SU-DHL-6 (cell line): ENCODE results near the gene CTU2.

Source experiments
- EZH2phosphoT487 ChIP-seq: fragments of 200-600 bp; sonication (generic), shearing (Covaris generic); conservative IDR thresholded peaks from 2 replicates; pipeline ENCODE4 v1.6.1; 2018; ENCODE audit warnings: mild to moderate bottlenecking, antibody characterized with exemption, low read length, moderate library complexity, mixed read lengths
- TF ChIP-seq, protein P1 (sequence below): fragments of 200-600 bp; sonication (generic); IDR thresholded peaks from one replicate; pipeline ENCODE4 v1.5.1; 2017; ENCODE audit warnings: antibody characterized with exemption, mild to moderate bottlenecking, low read length, moderate library complexity; ENCODE audit not compliant: insufficient read depth, poor library complexity, severe bottlenecking

DNA sequence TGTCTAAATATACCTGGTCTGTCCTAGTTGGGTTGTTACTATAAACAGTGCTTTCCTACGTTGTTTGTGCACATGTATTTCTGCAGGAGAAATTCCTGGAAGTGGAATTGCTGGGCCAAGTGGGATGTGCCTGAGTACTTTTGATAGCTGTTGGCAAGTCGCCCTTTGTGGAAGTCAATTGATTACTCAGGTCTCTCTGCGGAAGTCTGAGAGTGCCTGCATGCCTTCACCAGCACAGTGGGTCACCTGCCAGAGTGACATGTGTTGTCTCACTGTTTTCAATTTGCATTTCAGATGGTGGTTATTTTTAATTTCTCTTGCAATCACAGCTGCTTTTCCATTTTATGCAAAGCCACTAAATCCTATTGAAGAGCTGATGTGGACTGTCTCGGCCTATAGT lies 41.2 kb upstream of the CTU2 start:
- TF ChIP-seq, protein P1, sequence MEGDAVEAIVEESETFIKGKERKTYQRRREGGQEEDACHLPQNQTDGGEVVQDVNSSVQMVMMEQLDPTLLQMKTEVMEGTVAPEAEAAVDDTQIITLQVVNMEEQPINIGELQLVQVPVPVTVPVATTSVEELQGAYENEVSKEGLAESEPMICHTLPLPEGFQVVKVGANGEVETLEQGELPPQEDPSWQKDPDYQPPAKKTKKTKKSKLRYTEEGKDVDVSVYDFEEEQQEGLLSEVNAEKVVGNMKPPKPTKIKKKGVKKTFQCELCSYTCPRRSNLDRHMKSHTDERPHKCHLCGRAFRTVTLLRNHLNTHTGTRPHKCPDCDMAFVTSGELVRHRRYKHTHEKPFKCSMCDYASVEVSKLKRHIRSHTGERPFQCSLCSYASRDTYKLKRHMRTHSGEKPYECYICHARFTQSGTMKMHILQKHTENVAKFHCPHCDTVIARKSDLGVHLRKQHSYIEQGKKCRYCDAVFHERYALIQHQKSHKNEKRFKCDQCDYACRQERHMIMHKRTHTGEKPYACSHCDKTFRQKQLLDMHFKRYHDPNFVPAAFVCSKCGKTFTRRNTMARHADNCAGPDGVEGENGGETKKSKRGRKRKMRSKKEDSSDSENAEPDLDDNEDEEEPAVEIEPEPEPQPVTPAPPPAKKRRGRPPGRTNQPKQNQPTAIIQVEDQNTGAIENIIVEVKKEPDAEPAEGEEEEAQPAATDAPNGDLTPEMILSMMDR, result no peak
- TF ChIP-seq EZH2phosphoT487, result no peak
